Measurements from ENCODE around the gene HDDC2. TPM values are rescaled to one million over a fixed set of nuclear protein-coding genes. Genes with fewer than 3 reads are reported as not detected.

Gene HDDC2
- total and polyA plus RNA-seq, 2 experiments from 2014 or later, result 69.5 to 131 TPM

GRCh38 chr6:125230674-125231073 is 71.1 kb downstream of the HDDC2 start (continued):
- no peak for TF ChIP-seq ETS1 (IDR thresholded peaks at IDR 0.05)

- no peaks in the 10 kb centered on the region for H3F3A ChIP-seq (replicated peaks; ENCODE audit: low read depth)
- Mint-ChIP-seq H3K36me3 (ENCODE audit: low read depth) (no peaks in the 10 kb centered on the region), H3K4me1 (peaks cover 10% of the 10 kb centered on the region; the same call in 2 of the 3 replicates)
Observed at GRCh38 chr6:125228981-125229479, 72.7 kb downstream of the HDDC2 start.

More at GRCh38 chr6:125228981-125229479, 72.7 kb downstream of the HDDC2 start:
- Mint-ChIP-seq H3K4me3 (no peak overlapping the region), H3K27me3 (ENCODE audit: insufficient read depth, low read depth, poor library complexity) (no peaks in the 10 kb centered on the region), H3K27ac (no peak overlapping the region; the same call in 1 of the 2 replicates), H3K9me3 (no peaks in the 10 kb centered on the region)
- no peaks in the 10 kb centered on the region for H3K79me2 ChIP-seq (replicated peaks; ENCODE audit: insufficient read depth)
- no peak overlapping the region for H3K4me2 ChIP-seq
- H3K36me3 ChIP-seq (ENCODE audit: insufficient read depth), result no peaks in the 10 kb centered on the region
- no peaks in the 10 kb centered on the region for H3K9me2 ChIP-seq (ENCODE audit: insufficient read depth)
- H3K27me3 ChIP-seq (ENCODE audit: insufficient read depth), result no peaks in the 10 kb centered on the region
- no peaks in the 10 kb centered on the region for H4K20me1 ChIP-seq (replicated peaks; ENCODE audit: insufficient read depth)
- ATAC-seq, result no peak
- no peak overlapping the region for H2AFZ ChIP-seq
- no peak overlapping the region for H3K4me3 ChIP-seq
- no peak overlapping the region for H3K27ac ChIP-seq (ENCODE audit: low read depth)
- no peaks in the 10 kb centered on the region for H3K4me1 ChIP-seq (ENCODE audit: insufficient read depth)
- no peak for DNase-seq (ENCODE audit: low spot score)
- TF ChIP-seq EZH2phosphoT487 (IDR thresholded peaks at IDR 0.05; ENCODE audit: unreplicated experiment) (no peak), REST (IDR thresholded peaks at IDR 0.05; ENCODE audit: unreplicated experiment) (no peak), EZH2 (IDR thresholded peaks at IDR 0.05; ENCODE audit: low read depth, unreplicated experiment) (no peak), ZNF462 (CRISPR knock-in tag; IDR thresholded peaks at IDR 0.05) (no peak), STAT1 (IDR thresholded peaks at IDR 0.05; ENCODE audit: unreplicated experiment) (no peak), CTCF (conservative IDR thresholded peaks at IDR 0.05; ENCODE audit: low read depth in 2 of 2) (no peak), JUNB (IDR thresholded peaks at IDR 0.05; ENCODE audit: unreplicated experiment) (no peak)
